Ovary (tissue), 3 donors: ENCODE measurements around the gene KIZ.

Experiments
- EP300 ChIP-seq: sonication (generic); formaldehyde crosslinking; IDR thresholded peaks from one replicate; pipeline ENCODE4 v1.6.1; 2017; ENCODE audit warnings: antibody characterized with exemption
- POLR2A ChIP-seq: fragments of 450-650 bp; IDR thresholded peaks from one replicate; pipeline ENCODE4 v1.6.1; 2017; ENCODE audit warnings: antibody characterized with exemption, mild to moderate bottlenecking, moderate library complexity
- TF ChIP-seq, protein P1 (sequence below), 3 donors: fragments of 450-650 bp in 2 of 3; fragments of 200-600 bp in 1 of 3; IDR thresholded peaks; one replicate each; pipeline versions ENCODE4 v1.5.1 to v1.8.0; 2016 to 2022; ENCODE audit warnings: antibody characterized with exemption in 3 of 3, mild to moderate bottlenecking in 1 of 3
- donor health status: DM: no; HTN: no; CAD: no.

DNA sequence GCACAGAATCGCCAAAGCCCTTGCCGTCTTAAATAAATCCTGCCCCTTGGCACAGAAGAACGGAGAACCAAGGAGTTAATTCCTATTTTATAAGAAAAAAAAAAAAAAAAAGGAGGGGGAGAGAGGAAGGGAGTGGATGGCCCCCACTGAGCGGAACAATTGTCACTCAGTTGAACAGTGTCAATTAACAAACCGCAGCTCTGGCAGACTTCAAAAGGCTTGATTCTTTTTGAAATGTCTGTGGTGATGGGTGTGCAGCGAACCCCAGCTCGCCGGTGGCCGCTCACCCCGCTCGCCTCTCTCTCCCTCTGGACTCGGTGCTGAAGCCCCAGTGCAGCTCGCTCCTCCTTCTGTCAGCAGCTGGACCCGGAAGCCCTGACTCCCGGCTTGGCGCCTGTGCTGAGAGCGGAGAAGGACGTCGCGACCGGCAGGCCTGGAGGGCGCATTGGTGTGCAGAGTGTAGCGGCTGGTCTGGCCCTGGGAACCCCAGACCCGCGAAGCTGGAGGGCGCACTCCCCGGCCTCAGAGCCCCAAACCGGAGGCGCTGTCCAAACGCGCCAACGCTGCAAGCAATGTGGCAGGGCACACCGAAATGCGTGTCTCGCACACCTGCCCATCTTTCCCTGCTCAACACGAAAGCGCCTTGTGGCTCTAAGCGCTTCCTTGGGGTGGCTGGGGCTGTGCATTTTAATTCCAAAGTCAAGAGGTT, 23.1 kb upstream of the KIZ start:
- TF ChIP-seq, protein P1, sequence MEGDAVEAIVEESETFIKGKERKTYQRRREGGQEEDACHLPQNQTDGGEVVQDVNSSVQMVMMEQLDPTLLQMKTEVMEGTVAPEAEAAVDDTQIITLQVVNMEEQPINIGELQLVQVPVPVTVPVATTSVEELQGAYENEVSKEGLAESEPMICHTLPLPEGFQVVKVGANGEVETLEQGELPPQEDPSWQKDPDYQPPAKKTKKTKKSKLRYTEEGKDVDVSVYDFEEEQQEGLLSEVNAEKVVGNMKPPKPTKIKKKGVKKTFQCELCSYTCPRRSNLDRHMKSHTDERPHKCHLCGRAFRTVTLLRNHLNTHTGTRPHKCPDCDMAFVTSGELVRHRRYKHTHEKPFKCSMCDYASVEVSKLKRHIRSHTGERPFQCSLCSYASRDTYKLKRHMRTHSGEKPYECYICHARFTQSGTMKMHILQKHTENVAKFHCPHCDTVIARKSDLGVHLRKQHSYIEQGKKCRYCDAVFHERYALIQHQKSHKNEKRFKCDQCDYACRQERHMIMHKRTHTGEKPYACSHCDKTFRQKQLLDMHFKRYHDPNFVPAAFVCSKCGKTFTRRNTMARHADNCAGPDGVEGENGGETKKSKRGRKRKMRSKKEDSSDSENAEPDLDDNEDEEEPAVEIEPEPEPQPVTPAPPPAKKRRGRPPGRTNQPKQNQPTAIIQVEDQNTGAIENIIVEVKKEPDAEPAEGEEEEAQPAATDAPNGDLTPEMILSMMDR (IDR thresholded peaks at IDR 0.05): no peak
- TF ChIP-seq EP300: no peak
- TF ChIP-seq POLR2A: no peak
